Transverse colon (tissue), 4 donors: ENCODE data around the gene TTBK1. TPM values are rescaled to one million over a fixed set of nuclear protein-coding genes. Genes with fewer than 3 reads are reported as not detected.

Source experiments
- DNase-seq: peaks from one replicate; pipeline ENCODE4 v3.0.0-alpha.2; 2019
- H3K27ac ChIP-seq, 4 donors: fragments of 200-600 bp; sonication (generic); 2 replicates each; pipeline ENCODE4 v1.5.1; 2016 to 2018; ENCODE audit warnings: inconsistent platforms in 4 of 4
- H3K27me3 ChIP-seq: fragments of 200-600 bp; sonication (generic); 2 replicates; pipeline ENCODE4 v1.5.1; 2017; ENCODE audit warnings: inconsistent platforms
- H3K36me3 ChIP-seq, 4 donors: fragments of 200-600 bp; sonication (generic); 2 replicates each; pipeline ENCODE4 v1.5.1; 2017 to 2019; ENCODE audit warnings: inconsistent platforms in 4 of 4
- H3K4me1 ChIP-seq, 4 donors: fragments of 200-600 bp; sonication (generic); 2 replicates each; pipeline ENCODE4 v1.5.1; 2017 to 2020; ENCODE audit warnings: inconsistent platforms in 4 of 4
- H3K4me3 ChIP-seq, 4 donors: fragments of 200-600 bp; sonication (generic); 1 replicate in 1 of 4; 2 replicates in 3 of 4; pipeline versions ENCODE4 v1.5.1 to v1.6.1; 2017 to 2019; ENCODE audit warnings: inconsistent platforms in 4 of 4
- H3K9me3 ChIP-seq, 2 donors: fragments of 200-600 bp; sonication (generic); 2 replicates each; pipeline ENCODE4 v1.5.1; 2017 to 2019; ENCODE audit warnings: inconsistent platforms in 2 of 2
- EP300 ChIP-seq: sonication (generic); formaldehyde crosslinking; IDR thresholded peaks from one replicate; pipeline ENCODE4 v1.6.1; 2017; ENCODE audit warnings: antibody characterized with exemption, low read depth
- POLR2A ChIP-seq: fragments of 450-650 bp; IDR thresholded peaks from one replicate; pipeline ENCODE4 v1.6.1; 2016; ENCODE audit warnings: antibody characterized with exemption, mild to moderate bottlenecking, moderate library complexity
- POLR2AphosphoS5 ChIP-seq, 3 donors: sonication (generic); formaldehyde crosslinking; IDR thresholded peaks; one replicate each; pipeline ENCODE4 v1.6.1; 2016; ENCODE audit warnings: antibody characterized with exemption in 3 of 3
- WGBS, 2 donors: methylation state at CpG; one replicate each; pipeline ENCODE4 v1.1.5; 2018; ENCODE audit warnings: low coverage in 1 of 2; 5-methylcytosine and 5-hydroxymethylcytosine counted together
- in situ Hi-C, 4 donors: fragments of 200-750 bp; cut with MboI; loops; one replicate each; pipeline versions ENCODE4 v1.15.0 to v1.15.1; 2017; ENCODE audit warnings: low sequenced_read_pairs in 3 of 4, low pct_ligation_motif_present in 1 of 4, low pct_unique_long_range_greater_than_20kb in 1 of 4
- intact Hi-C: fragments of 100-400 bp; cut with DNase I; formaldehyde crosslinking; loops from one replicate; pipeline ENCODE4 v1.15.1; 2023; ENCODE audit warnings: low total_unique reads
- total RNA-seq, 4 donors: library from RNA; depleted of rRNA; stranded (reverse); fragments of >200 nt; gene quantifications; one replicate each; pipeline ENCODE4 v1.1.0, GENCODE V29; 2016
- TF ChIP-seq, protein P1 (sequence below), 5 experiments: fragments of 200-600 bp in 3 of 5; fragments of 450-650 bp in 2 of 5; sonication (generic) in 3 of 5; IDR thresholded peaks; 1 replicate in 2 of 5; 2 replicates in 3 of 5; pipeline ENCODE4 v1.5.1; 2016 to 2017; ENCODE audit warnings: antibody characterized with exemption in 5 of 5, inconsistent platforms in 3 of 5, mild to moderate bottlenecking in 2 of 5, moderate library complexity in 1 of 5

Gene TTBK1
- total RNA-seq, 4 donors from 2014 or later = 0.20 to 1.1 (median 0.36) TPM

DNA sequence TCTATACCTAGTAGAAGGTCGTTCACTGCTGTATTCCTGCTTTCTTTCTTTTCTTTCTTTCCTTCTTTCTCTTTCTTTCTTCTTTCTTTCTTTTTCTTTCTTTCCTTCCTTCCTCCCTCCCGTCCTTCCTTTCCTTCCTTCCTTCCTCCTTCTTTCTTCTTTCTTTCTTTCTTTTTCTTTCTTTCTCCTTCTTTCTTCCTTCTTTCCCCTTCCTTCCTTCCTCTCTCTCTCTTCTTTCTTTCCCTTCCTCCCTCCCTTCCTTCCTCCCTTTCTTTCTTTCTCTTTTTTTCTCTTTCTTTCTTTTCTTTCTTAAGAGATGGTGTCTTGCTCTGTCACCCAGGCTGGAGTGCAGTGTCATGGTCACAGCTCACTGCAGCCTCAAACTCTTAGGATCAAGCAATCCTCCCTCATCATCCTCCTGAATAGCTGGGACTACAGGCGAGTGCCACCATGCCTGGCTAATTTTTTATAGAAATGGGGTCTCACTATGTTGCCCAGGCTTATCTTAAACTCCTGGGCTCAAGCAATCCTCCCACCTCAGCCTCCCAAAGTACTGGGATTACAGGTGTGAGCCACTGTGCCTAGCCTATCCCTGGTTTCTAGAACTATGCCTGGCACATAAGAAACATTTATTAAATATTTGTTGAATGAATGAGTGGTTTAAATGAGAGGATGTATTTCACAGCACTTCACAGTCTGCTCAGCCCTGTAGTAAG lies 11.4 kb upstream of the TTBK1 start:
- Histone ChIP-seq H3K4me3 (no peak overlapping the region), H3K27me3 (no peaks in the 10 kb centered on the region), H3K27ac (no peak overlapping the region), H3K4me1 (peaks cover 6 to 15% (median 8%) of the 10 kb centered on the region in 4 donors), H3K9me3 (no peaks in the 10 kb centered on the region), H3K36me3 (no peaks in the 10 kb centered on the region)
- TF ChIP-seq POLR2A (no peak), EP300 (no peak), POLR2AphosphoS5 (IDR thresholded peaks at IDR 0.05) (no peak)
- TF ChIP-seq, protein P1, sequence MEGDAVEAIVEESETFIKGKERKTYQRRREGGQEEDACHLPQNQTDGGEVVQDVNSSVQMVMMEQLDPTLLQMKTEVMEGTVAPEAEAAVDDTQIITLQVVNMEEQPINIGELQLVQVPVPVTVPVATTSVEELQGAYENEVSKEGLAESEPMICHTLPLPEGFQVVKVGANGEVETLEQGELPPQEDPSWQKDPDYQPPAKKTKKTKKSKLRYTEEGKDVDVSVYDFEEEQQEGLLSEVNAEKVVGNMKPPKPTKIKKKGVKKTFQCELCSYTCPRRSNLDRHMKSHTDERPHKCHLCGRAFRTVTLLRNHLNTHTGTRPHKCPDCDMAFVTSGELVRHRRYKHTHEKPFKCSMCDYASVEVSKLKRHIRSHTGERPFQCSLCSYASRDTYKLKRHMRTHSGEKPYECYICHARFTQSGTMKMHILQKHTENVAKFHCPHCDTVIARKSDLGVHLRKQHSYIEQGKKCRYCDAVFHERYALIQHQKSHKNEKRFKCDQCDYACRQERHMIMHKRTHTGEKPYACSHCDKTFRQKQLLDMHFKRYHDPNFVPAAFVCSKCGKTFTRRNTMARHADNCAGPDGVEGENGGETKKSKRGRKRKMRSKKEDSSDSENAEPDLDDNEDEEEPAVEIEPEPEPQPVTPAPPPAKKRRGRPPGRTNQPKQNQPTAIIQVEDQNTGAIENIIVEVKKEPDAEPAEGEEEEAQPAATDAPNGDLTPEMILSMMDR (IDR thresholded peaks at IDR 0.05) = no peak
- intact Hi-C loops (no loop called here), in situ Hi-C loops (no loop called here)
- DNase-seq = no peak
- 71 to 82% methylated on average over 2 to 3 of the region's 3 CpGs for WGBS, 2 donors

- no peak for TF ChIP-seq POLR2AphosphoS5 (IDR thresholded peaks at IDR 0.05)
- TF ChIP-seq POLR2A = no peak
- TF ChIP-seq, protein P1 (IDR thresholded peaks at IDR 0.05) = no peak
- TF ChIP-seq EP300 = no peak
- DNase-seq = no peak
- H3K36me3 ChIP-seq = no peaks in the 10 kb centered on the region
- H3K27me3 ChIP-seq = peaks cover 37% of the 10 kb centered on the region
- peaks cover 0 to 3% of the 10 kb centered on the region in 2 donors for H3K9me3 ChIP-seq
- no peak overlapping the region for H3K27ac ChIP-seq
- intact Hi-C loops = no loop called here
- in situ Hi-C loops = no loop called here
- H3K4me1 ChIP-seq = no peaks in the 10 kb centered on the region
- 87 to 90% methylated on average over 2 of the region's 2 CpGs for WGBS, 2 donors
- no peak overlapping the region for H3K4me3 ChIP-seq
These were observed 7.4 kb upstream of the TTBK1 start for GRCh38 chr6:43235841-43236240.

DNA sequence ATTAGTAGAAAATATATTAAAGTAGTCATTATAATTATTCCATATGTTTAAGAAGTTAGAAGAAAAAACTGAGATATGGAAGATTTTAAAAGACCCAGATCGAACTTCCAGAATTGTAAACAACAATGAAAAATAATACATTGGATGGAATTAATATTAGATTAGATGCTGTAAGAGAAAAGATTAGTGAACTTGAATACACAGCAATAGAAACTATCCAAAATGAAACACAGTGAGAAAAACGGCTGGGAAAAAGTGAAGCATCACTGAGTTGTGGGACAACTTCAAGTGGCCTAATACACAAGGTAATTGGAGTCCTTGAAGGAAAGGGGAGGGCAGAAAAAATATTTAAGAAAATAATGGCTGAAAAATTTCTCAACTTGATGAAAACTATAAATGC lies 4.2 kb upstream of the TTBK1 start:
- Histone ChIP-seq H3K27me3 (peaks cover 69% of the 10 kb centered on the region), H3K36me3 (no peaks in the 10 kb centered on the region), H3K4me1 (no peaks in the 10 kb centered on the region), H3K9me3 (peaks cover 0 to 3% of the 10 kb centered on the region in 2 donors), H3K27ac (no peak overlapping the region), H3K4me3 (no peak overlapping the region)
- DNase-seq = no peak
- intact Hi-C loops (no loop called here), in situ Hi-C loops (no loop called here)
- 72 to 74% methylated on average over 2 of the region's 2 CpGs for WGBS, 2 donors
- TF ChIP-seq POLR2A = no peak
- TF ChIP-seq EP300 = no peak
- TF ChIP-seq, protein P1 (IDR thresholded peaks at IDR 0.05) = no peak
- TF ChIP-seq POLR2AphosphoS5 (IDR thresholded peaks at IDR 0.05) = no peak

DNA sequence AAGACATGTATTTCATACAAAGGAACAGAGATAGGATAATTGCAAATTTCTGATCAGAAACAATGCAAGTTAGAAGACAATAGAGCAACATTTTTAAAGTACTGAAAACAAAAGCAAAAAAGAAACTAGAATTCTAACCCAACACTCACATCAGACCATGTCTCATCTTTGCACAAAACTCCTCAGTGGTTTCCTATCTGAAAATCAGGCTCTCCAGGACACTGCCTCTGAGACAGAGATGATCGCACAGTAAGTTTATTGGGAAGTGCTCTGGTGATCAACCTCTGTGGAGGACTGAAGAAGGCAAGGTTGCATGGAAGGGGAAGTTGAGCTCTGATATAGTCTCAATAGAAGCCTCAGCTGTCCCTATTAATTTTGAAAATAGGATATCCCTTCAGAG lies 2.3 kb upstream of the TTBK1 start:
- in situ Hi-C loops (no loop called here), intact Hi-C loops (no loop called here)
- 64 to 83% methylated on average over 1 of the region's 1 CpG for WGBS, 2 donors
- Histone ChIP-seq H3K4me1 (no peaks in the 10 kb centered on the region), H3K27ac (no peak overlapping the region), H3K9me3 (peaks cover 0 to 3% of the 10 kb centered on the region in 2 donors), H3K4me3 (no peak overlapping the region), H3K36me3 (no peaks in the 10 kb centered on the region), H3K27me3 (peaks cover 88% of the 10 kb centered on the region)
- TF ChIP-seq, protein P1 (IDR thresholded peaks at IDR 0.05) = no peak
- TF ChIP-seq POLR2A = no peak
- TF ChIP-seq EP300 = no peak
- TF ChIP-seq POLR2AphosphoS5 (IDR thresholded peaks at IDR 0.05) = no peak
- DNase-seq = no peak
